K562 (cell line): Measurements from ENCODE around the gene C18orf32. TPM values are rescaled to one million over a fixed set of nuclear protein-coding genes. Genes with fewer than 3 reads are reported as not detected.
A peak's percentile ranks its signal among the peaks of the same experiment; 100 is the strongest.

Experiments used
- BRD4 ChIP-seq: fragments of 200-600 bp; sonication (generic); IDR thresholded peaks from 2 replicates; pipeline ENCODE4 v1.6.1; 2017; ENCODE audit warnings: inconsistent platforms
- EWSR1 ChIP-seq: fragments of 450-650 bp; IDR thresholded peaks from 2 replicates; pipeline ENCODE4 v1.6.1; 2018; ENCODE audit warnings: borderline replicate concordance, mild to moderate bottlenecking, low read depth, moderate library complexity; ENCODE audit not compliant: partially characterized antibody
- FOXJ3 ChIP-seq: sonication (generic); formaldehyde crosslinking; IDR thresholded peaks from 2 replicates; pipeline ENCODE4 v1.4.0; 2020; ENCODE audit warnings: mild to moderate bottlenecking, missing genetic modification reagents
- FOXP1 ChIP-seq: sonication (generic); formaldehyde crosslinking; IDR thresholded peaks from 2 replicates; pipeline ENCODE4 v1.8.0; 2022; ENCODE audit warnings: mild to moderate bottlenecking, missing genetic modification reagents
- MTA1 ChIP-seq: fragments of 450-650 bp; IDR thresholded peaks from 2 replicates; pipeline ENCODE4 v1.6.1; 2017; ENCODE audit warnings: borderline replicate concordance
- RBM17 ChIP-seq: fragments of 200-400 bp; formaldehyde crosslinking; IDR thresholded peaks from 2 replicates; pipeline ENCODE4 v1.6.1; 2017; ENCODE audit warnings: low read depth, mild to moderate bottlenecking, low read length, borderline replicate concordance
- RBM22 ChIP-seq: fragments of 200-400 bp; formaldehyde crosslinking; IDR thresholded peaks from 2 replicates; pipeline ENCODE4 v1.6.1; 2018; ENCODE audit warnings: low read length, low read depth; ENCODE audit not compliant: poor library complexity, severe bottlenecking
- RUNX1 ChIP-seq: sonication (generic); IDR thresholded peaks from 2 replicates; pipeline ENCODE4 v1.6.1; 2016; ENCODE audit warnings: antibody characterized with exemption, low read depth
- SMC3 ChIP-seq: conservative IDR thresholded peaks from 2 replicates; pipeline ENCODE4 v1.6.1; 2011; ENCODE audit warnings: low read depth, low read length, improper control_type of control experiment; ENCODE audit not compliant: insufficient read depth
- TEAD1 ChIP-seq, 2 experiments: fragments of 450-650 bp in 1 of 2; sonication (generic) in 1 of 2; formaldehyde crosslinking; IDR thresholded peaks; 2 replicates each; pipeline versions ENCODE4 v1.4.0 to v1.8.0; 2020 to 2022; ENCODE audit warnings: mild to moderate bottlenecking in 2 of 2, missing genetic modification reagents in 1 of 2
- TSC22D4 ChIP-seq: fragments of 450-650 bp; IDR thresholded peaks from 2 replicates; pipeline ENCODE4 v1.6.1; 2016; ENCODE audit warnings: missing genetic modification characterization, missing biosample characterization, control low read depth
- ZNF184 ChIP-seq: sonication (generic); formaldehyde crosslinking; IDR thresholded peaks from 2 replicates; pipeline ENCODE4 v1.5.0; 2020; ENCODE audit warnings: missing genetic modification reagents
- ZNF408 ChIP-seq: fragments of 250-450 bp; sonication (Bioruptor Pico); IDR thresholded peaks from 2 replicates; pipeline ENCODE4 v1.4.0; 2020; ENCODE audit warnings: low read depth, mild to moderate bottlenecking, moderate library complexity
- ZNF445 ChIP-seq: fragments of 250-450 bp; sonication (Bioruptor Pico); IDR thresholded peaks from 2 replicates; pipeline ENCODE4 v1.4.0; 2020; ENCODE audit warnings: low read depth, mild to moderate bottlenecking, moderate library complexity
- ZNF586 ChIP-seq: fragments of 450-650 bp; formaldehyde crosslinking; conservative IDR thresholded peaks from 2 replicates; pipeline ENCODE4 v1.4.0; 2020; ENCODE audit warnings: mild to moderate bottlenecking, moderate library complexity
- ZNF707 ChIP-seq: fragments of 250-450 bp; sonication (Bioruptor Pico); conservative IDR thresholded peaks from 2 replicates; pipeline ENCODE4 v1.8.0; 2022; ENCODE audit warnings: inconsistent platforms, mild to moderate bottlenecking, moderate library complexity
- ZNF764 ChIP-seq: fragments of 250-450 bp; sonication (Bioruptor Pico); IDR thresholded peaks from 2 replicates; pipeline ENCODE4 v1.4.0; 2020; ENCODE audit warnings: low read depth, mild to moderate bottlenecking, moderate library complexity
- polyA plus RNA-seq, 8 experiments: library from polyadenylated mRNA; depleted of rRNA in 4 of 8; stranded (reverse) in 5 of 8; unstranded in 3 of 8; fragments of >200 nt; fragmentation: Nextera tagmentation in 2 of 8; fragmentation: Illumina TruSeq in 1 of 8; extraction: Ambion mirVana in 2 of 8; extraction: Trizol in 1 of 8; gene quantifications; 2 replicates each; pipeline versions ENCODE4 v1.2.1 to v1.2.3, GENCODE V29; 2011 to 2014; ENCODE audit warnings: inconsistent platforms in 1 of 8, missing spikeins in 1 of 8
- total RNA-seq, 7 experiments: library from RNA; depleted of rRNA in 6 of 7; stranded (reverse); fragments of >200 nt in 6 of 7; fragmentation: Illumina TruSeq in 2 of 7; extraction: Trizol in 2 of 7; gene quantifications; 2 replicates each; pipeline versions ENCODE4 v1.2.1 to v1.2.3, GENCODE V29; 2011 to 2021; ENCODE audit warnings: low replicate concordance in 1 of 7
- TF ChIP-seq, protein P1 (sequence below): sonication (generic); formaldehyde crosslinking; IDR thresholded peaks from 2 replicates; pipeline ENCODE4 v1.8.0; 2022; ENCODE audit warnings: missing genetic modification reagents, mild to moderate bottlenecking, borderline replicate concordance

Gene C18orf32
- total and polyA plus RNA-seq, 9 of the 15 experiments (the other 6 are each of a cell fraction or from before 2014, with no cell fraction given) = 8.5 to 35.0 (median 20.4) TPM

DNA sequence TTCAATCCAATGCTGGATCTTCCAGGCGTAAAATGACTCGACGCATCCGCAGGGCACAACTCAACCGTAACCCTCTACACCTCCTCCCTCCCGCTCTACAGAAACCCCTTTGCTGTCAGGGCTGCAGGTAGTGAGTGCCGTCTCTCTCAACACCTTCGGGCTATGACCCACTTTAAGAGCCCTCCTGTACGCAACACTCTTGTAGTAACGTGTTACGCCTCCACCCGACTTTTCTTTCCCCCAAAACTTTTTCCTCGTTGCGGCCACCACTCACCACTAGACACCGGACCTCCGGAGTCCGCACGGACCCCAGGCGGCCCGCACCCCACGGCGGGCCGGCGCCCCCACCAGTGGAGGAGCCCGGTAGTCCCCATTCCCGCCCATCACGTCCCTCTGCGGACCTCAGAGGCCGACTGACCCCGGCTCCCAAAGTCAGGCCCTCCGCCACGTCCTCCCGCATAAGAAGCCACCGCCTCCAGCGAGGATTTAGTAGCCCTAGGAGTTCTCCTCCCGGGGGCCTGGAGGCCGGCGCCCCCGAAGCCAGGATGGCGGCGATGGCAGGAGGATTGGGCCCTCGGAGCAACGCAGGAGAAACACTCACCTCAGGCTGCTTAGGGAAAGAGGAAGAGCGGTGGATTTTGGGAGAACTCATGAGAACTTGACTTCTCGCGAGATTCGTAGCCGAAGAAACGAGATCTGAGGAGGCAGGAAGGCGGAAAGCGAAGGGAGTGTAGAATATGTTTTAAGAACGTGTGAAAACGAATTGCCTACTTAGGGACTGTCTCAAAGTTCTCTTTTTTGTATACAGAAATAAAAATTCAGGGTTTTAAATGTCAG, 5.0 kb upstream of the C18orf32 start, which contains the start of gene RPL17 (continued):
- TF ChIP-seq, protein P1, sequence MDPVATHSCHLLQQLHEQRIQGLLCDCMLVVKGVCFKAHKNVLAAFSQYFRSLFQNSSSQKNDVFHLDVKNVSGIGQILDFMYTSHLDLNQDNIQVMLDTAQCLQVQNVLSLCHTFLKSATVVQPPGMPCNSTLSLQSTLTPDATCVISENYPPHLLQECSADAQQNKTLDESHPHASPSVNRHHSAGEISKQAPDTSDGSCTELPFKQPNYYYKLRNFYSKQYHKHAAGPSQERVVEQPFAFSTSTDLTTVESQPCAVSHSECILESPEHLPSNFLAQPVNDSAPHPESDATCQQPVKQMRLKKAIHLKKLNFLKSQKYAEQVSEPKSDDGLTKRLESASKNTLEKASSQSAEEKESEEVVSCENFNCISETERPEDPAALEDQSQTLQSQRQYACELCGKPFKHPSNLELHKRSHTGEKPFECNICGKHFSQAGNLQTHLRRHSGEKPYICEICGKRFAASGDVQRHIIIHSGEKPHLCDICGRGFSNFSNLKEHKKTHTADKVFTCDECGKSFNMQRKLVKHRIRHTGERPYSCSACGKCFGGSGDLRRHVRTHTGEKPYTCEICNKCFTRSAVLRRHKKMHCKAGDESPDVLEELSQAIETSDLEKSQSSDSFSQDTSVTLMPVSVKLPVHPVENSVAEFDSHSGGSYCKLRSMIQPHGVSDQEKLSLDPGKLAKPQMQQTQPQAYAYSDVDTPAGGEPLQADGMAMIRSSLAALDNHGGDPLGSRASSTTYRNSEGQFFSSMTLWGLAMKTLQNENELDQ (CRISPR knock-in tag) = no peak
- peak; percentile 97 for TF ChIP-seq BRD4
- no peak for TF ChIP-seq TSC22D4 (tag)
- no peak for TF ChIP-seq RUNX1
- no peak for TF ChIP-seq FOXJ3 (CRISPR knock-in tag)
- no peak for TF ChIP-seq EWSR1
- TF ChIP-seq RBM17 = no peak
- no peak for TF ChIP-seq SMC3
- no peak for TF ChIP-seq ZNF707
- TF ChIP-seq RBM22 = peak; percentile 61
- TF ChIP-seq MTA1 = no peak
- no peak for TF ChIP-seq ZNF586 (CRISPR knock-in tag)
- TF ChIP-seq ZNF445 (CRISPR knock-in tag) = no peak
- TF ChIP-seq ZNF408 (CRISPR knock-in tag) = no peak
- TF ChIP-seq ZNF184 (CRISPR knock-in tag) = no peak
- no peak for TF ChIP-seq ZNF764 (CRISPR knock-in tag)
- TF ChIP-seq FOXP1 (CRISPR knock-in tag) = no peak
- TF ChIP-seq TEAD1 (CRISPR knock-in tag; IDR thresholded peaks at IDR 0.05) = no peak
